22Rv1 (cell line): ENCODE data around the gene TPRX1.

Experiments used
- ZFX ChIP-seq: fragments of 450-650 bp; IDR thresholded peaks from 2 replicates; pipeline ENCODE4 v1.6.1; 2017; ENCODE audit warnings: antibody characterized with exemption, borderline replicate concordance
- TF ChIP-seq, protein P1 (sequence below): fragments of 450-650 bp; IDR thresholded peaks from 2 replicates; pipeline ENCODE4 v1.5.1; 2017; ENCODE audit warnings: mild to moderate bottlenecking

GRCh38 chr19:47778954-47779351 is 25.4 kb downstream of the TPRX1 start:
- TF ChIP-seq, protein P1, sequence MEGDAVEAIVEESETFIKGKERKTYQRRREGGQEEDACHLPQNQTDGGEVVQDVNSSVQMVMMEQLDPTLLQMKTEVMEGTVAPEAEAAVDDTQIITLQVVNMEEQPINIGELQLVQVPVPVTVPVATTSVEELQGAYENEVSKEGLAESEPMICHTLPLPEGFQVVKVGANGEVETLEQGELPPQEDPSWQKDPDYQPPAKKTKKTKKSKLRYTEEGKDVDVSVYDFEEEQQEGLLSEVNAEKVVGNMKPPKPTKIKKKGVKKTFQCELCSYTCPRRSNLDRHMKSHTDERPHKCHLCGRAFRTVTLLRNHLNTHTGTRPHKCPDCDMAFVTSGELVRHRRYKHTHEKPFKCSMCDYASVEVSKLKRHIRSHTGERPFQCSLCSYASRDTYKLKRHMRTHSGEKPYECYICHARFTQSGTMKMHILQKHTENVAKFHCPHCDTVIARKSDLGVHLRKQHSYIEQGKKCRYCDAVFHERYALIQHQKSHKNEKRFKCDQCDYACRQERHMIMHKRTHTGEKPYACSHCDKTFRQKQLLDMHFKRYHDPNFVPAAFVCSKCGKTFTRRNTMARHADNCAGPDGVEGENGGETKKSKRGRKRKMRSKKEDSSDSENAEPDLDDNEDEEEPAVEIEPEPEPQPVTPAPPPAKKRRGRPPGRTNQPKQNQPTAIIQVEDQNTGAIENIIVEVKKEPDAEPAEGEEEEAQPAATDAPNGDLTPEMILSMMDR: no peak
- no peak for TF ChIP-seq ZFX
